HG02759 (cell line): Measurements from ENCODE around the gene FAM171A1.
"Not testable (repeated sequence)": the region's sequence is repeated elsewhere in the genome, so short reads cannot be mapped to it uniquely, and the experiment has no call there.

ENCODE experiments used
- ATAC-seq: cut with Tn5 transposase; IDR thresholded peaks from one replicate; pipeline ENCODE4 v1.9.1; 2021; ENCODE audit warnings: mild to moderate bottlenecking, moderate library complexity; ENCODE audit not compliant: unreplicated experiment

Gene FAM171A1

GRCh38 chr10:15370856-15371701 lies at the start of gene FAM171A1:
TSS of gene FAM171A1 (minus strand) at chr10:15371289. CDS start at chr10:15371052, 237 bp downstream.
- peak; percentile 72 for ATAC-seq

- no peak for ATAC-seq
These were observed 49.8 kb upstream of the FAM171A1 start for GRCh38 chr10:15420858-15421257.

- ATAC-seq = peak; percentile 53
These were observed 48.3 kb upstream of the FAM171A1 start for GRCh38 chr10:15419279-15419874.

GRCh38 chr10:15416034-15416433 lies 44.9 kb upstream of the FAM171A1 start:
- no peak for ATAC-seq

- no peak for ATAC-seq
These were observed 39.9 kb upstream of the FAM171A1 start for GRCh38 chr10:15411010-15411409.

GRCh38 chr10:15409350-15409749 lies 38.3 kb upstream of the FAM171A1 start:
- ATAC-seq = not testable (repeated sequence)

- ATAC-seq = no peak
These were observed 37.5 kb upstream of the FAM171A1 start for GRCh38 chr10:15408557-15408956.

GRCh38 chr10:15405319-15405718 lies 34.2 kb upstream of the FAM171A1 start:
- no peak for ATAC-seq

- no peak for ATAC-seq
These were observed 30.3 kb upstream of the FAM171A1 start for GRCh38 chr10:15401382-15401781.

GRCh38 chr10:15400461-15400860 lies 29.4 kb upstream of the FAM171A1 start:
- ATAC-seq = not testable (repeated sequence)

GRCh38 chr10:15399060-15399661 lies 28.1 kb upstream of the FAM171A1 start:
- ATAC-seq = no peak

- no peak for ATAC-seq
These were observed 24.8 kb upstream of the FAM171A1 start for GRCh38 chr10:15395935-15396334.

GRCh38 chr10:15393139-15393825 lies 22.2 kb upstream of the FAM171A1 start:
- no peak for ATAC-seq

GRCh38 chr10:15391491-15391890 lies 20.4 kb upstream of the FAM171A1 start:
- no peak for ATAC-seq

- not testable (repeated sequence) for ATAC-seq
These were observed 17.1 kb upstream of the FAM171A1 start for GRCh38 chr10:15388172-15388571.

GRCh38 chr10:15387021-15387420 lies 15.9 kb upstream of the FAM171A1 start:
- no peak for ATAC-seq

GRCh38 chr10:15385552-15386455 lies 14.7 kb upstream of the FAM171A1 start:
- ATAC-seq = no peak

GRCh38 chr10:15381420-15381819 lies 10.3 kb upstream of the FAM171A1 start:
- ATAC-seq = no peak

- no peak for ATAC-seq
These were observed 8.0 kb upstream of the FAM171A1 start for GRCh38 chr10:15379078-15379477.

- no peak for ATAC-seq
These were observed 7.5 kb upstream of the FAM171A1 start for GRCh38 chr10:15378569-15378968.
